Lung (tissue), 16 donors: ENCODE results near the gene CFAP410. TPM values are rescaled to one million over a fixed set of nuclear protein-coding genes. Genes with fewer than 3 reads are reported as not detected.

Experiments used
- ATAC-seq: fragments of 200-7000 bp; cut with Tn5 transposase; one replicate; pipeline ENCODE4 v1.9.1; 2020; ENCODE audit warnings: moderate number of reproducible peaks; ENCODE audit not compliant: insufficient read depth, low FRiP score
- DNase-seq, 3 donors: peaks; one replicate each; pipeline ENCODE4 v3.0.0-alpha.2; 2013 to 2017
- H3K27ac ChIP-seq, 2 donors: one replicate each; pipeline ENCODE4 v1.5.1; 2013; ENCODE audit warnings: mild to moderate bottlenecking in 2 of 2, moderate library complexity in 2 of 2, control low read depth in 1 of 2, inconsistent platforms in 1 of 2, low read depth in 1 of 2, low read length in 1 of 2
- H3K27me3 ChIP-seq, 3 donors: one replicate each; pipeline ENCODE4 v1.5.1; 2013; ENCODE audit warnings: low read length in 2 of 3; ENCODE audit not compliant: control insufficient read depth in 3 of 3, insufficient read depth in 3 of 3
- H3K36me3 ChIP-seq, 4 donors: one replicate each; pipeline ENCODE4 v1.5.1; 2013; ENCODE audit warnings: low read length in 4 of 4, mild to moderate bottlenecking in 1 of 4, moderate library complexity in 1 of 4; ENCODE audit not compliant: control insufficient read depth in 4 of 4, insufficient read depth in 4 of 4
- H3K4me1 ChIP-seq, 5 donors: one replicate each; pipeline ENCODE4 v1.5.1; 2013; ENCODE audit warnings: low read length in 5 of 5, mild to moderate bottlenecking in 2 of 5, moderate library complexity in 1 of 5; ENCODE audit not compliant: control insufficient read depth in 5 of 5, insufficient read depth in 5 of 5
- H3K4me3 ChIP-seq: one replicate; pipeline ENCODE4 v1.5.1; 2013; ENCODE audit warnings: mild to moderate bottlenecking, control low read depth, moderate library complexity
- H3K9ac ChIP-seq, 2 donors: one replicate each; pipeline ENCODE4 v1.5.1; 2013; ENCODE audit warnings: low read length in 2 of 2, control low read depth in 1 of 2; ENCODE audit not compliant: insufficient read depth in 1 of 2
- H3K9me3 ChIP-seq, 4 donors: one replicate each; pipeline ENCODE4 v1.5.1; 2013; ENCODE audit warnings: low read length in 3 of 4, mild to moderate bottlenecking in 1 of 4, moderate library complexity in 1 of 4; ENCODE audit not compliant: control insufficient read depth in 4 of 4, insufficient read depth in 3 of 4
- CTCF ChIP-seq: IDR thresholded peaks from 2 replicates; pipeline ENCODE4 v1.5.1; 2012; ENCODE audit warnings: mild to moderate bottlenecking; ENCODE audit errors: control extremely low read depth, extremely low read depth
- WGBS, 2 donors: extraction: QIAGEN DNeasy Blood & Tissue Kit; methylation state at CpG; one replicate each; pipeline ENCODE4 v1.1.7; 2013; 5-methylcytosine and 5-hydroxymethylcytosine counted together
- long read RNA-seq, 5 donors: transcript quantifications; one replicate each; lab custom pipeline, GENCODE V29; 2026
- polyA plus RNA-seq, 2 donors: library from polyadenylated mRNA; stranded (reverse); fragments of 200-250 nt; gene quantifications; one replicate each; pipeline ENCODE4 v1.2.1, GENCODE V29; 2013
- total RNA-seq, 2 donors: library from RNA; depleted of rRNA in 1 of 2; stranded (reverse); fragments of >200 nt in 1 of 2; gene quantifications; one replicate each; pipeline ENCODE4 v1.2.1, GENCODE V29; 2014 to 2021
- donor health status: control.
- donor health status: control.
- donor health status: Bipolar disorder and iron deficiency.
- donor health status: healthy.
- donor health status: DM: yes; HTN: yes; CAD: no.

CFAP410 gene
- 10 to 100 TPM; 24.3 to 45.3 TPM for total RNA-seq
- 10 to 100 TPM; 33.7 to 72.7 TPM for polyA plus RNA-seq
- long read RNA-seq, donor 1, partial matches to known transcripts, result 0 of 1 reads
- long read RNA-seq, donor 1, other reads (novel, unspliced or antisense), result 0 of 1 reads
- long read RNA-seq, donor 2, partial matches to known transcripts, result 0 of 1 reads
- long read RNA-seq, donor 2, other reads (novel, unspliced or antisense), result 0 of 1 reads
- long read RNA-seq, donor 3, partial matches to known transcripts, result 0 of 1 reads
- long read RNA-seq, donor 3, other reads (novel, unspliced or antisense), result 0 of 1 reads
- long read RNA-seq, donor 4, partial matches to known transcripts, result 9 of 9 reads
- long read RNA-seq, donor 4, other reads (novel, unspliced or antisense), result 0 of 9 reads
- long read RNA-seq, donor 5, partial matches to known transcripts, result 0 of 1 reads
- long read RNA-seq, donor 5, other reads (novel, unspliced or antisense), result 0 of 1 reads

- H3K4me1 ChIP-seq, result peaks cover 0 to 24% (median 6%) of the 10 kb centered on the region in 5 donors
- H3K27me3 ChIP-seq, result no peaks in the 10 kb centered on the region
- H3K27ac ChIP-seq, result peak within 1 kb of the TSS; percentile 97 to 98
- peaks cover 0 to 2% (median 0%) of the 10 kb centered on the region in 4 donors for H3K9me3 ChIP-seq
- H3K36me3 ChIP-seq, result peaks cover 0 to 11% (median 5%) of the 10 kb centered on the region in 4 donors
- ATAC-seq, result peak; percentile 96
- peak within 1 kb of the TSS; percentile 76 for H3K4me3 ChIP-seq
- peak within 1 kb of the TSS; percentile 80 to 84 for H3K9ac ChIP-seq
- DNase-seq, result peak; percentile 96 to 98 (median 97)
- no peak for TF ChIP-seq CTCF
- 0 to 1% methylated on average over 57 to 84 of the region's 90 CpGs for WGBS, 2 donors
Measured at GRCh38 chr21:44338971-44339910, at the start of gene CFAP410. CFAP410 (minus strand) TSS chr21:44339390; CDS start chr21:44339194, 196 bp downstream.

GRCh38 chr21:44384968-44385367, 45.8 kb upstream of the CFAP410 start:
- Histone ChIP-seq H3K4me3 (no peak overlapping the region), H3K9ac (no peak overlapping the region), H3K9me3 (peaks cover 0 to 12% (median 5%) of the 10 kb centered on the region in 4 donors), H3K27ac (no peak overlapping the region), H3K27me3 (peaks cover 0 to 1% (median 0%) of the 10 kb centered on the region in 3 donors), H3K36me3 (no peaks in the 10 kb centered on the region), H3K4me1 (no peaks in the 10 kb centered on the region)
- WGBS, 2 donors, result 67 to 89% methylated on average over 2 of the region's 2 CpGs
- no peak for ATAC-seq
- no peak for TF ChIP-seq CTCF
- no peak for DNase-seq

- Histone ChIP-seq H3K4me1 (no peaks in the 10 kb centered on the region), H3K36me3 (no peaks in the 10 kb centered on the region), H3K27me3 (peaks cover 0 to 2% (median under 1%) of the 10 kb centered on the region in 3 donors), H3K4me3 (no peak overlapping the region), H3K27ac (no peak overlapping the region), H3K9ac (no peak overlapping the region), H3K9me3 (peaks cover 0 to 12% (median 5%) of the 10 kb centered on the region in 4 donors)
- DNase-seq, result no peak
- no peak for ATAC-seq
- WGBS, 2 donors, result 74 to 89% methylated on average over 4 of the region's 4 CpGs
- no peak for TF ChIP-seq CTCF
Measured at GRCh38 chr21:44383216-44383615, 44.0 kb upstream of the CFAP410 start.
